ENCODE measurements around the gene ONECUT2.

DNA sequence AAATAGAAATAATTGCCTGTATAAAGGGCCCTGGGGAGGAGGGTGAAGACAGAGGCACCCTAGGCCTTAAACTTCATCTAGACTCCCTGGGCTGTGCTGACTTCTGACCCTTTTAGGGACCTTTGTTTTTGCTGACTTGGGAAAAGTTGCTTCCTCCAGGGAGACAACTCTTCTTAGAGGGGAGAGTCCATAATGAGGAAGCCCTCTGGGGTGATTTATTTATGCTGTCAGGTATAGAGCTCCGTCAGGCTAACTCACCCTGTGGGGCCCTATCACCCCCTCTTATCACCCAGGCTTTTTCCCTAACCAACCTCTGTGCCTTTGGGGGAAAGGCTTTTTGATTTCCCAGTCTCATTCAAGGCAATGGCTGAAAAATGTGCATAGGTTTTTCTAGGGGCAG is 8.1 kb downstream of the ONECUT2 start:
- TF ChIP-seq CTCF (IDR thresholded peaks at IDR 0.05; ENCODE audit: low read length): no peak
- TF ChIP-seq EZH2 (optimal IDR thresholded peaks at IDR 0.05; ENCODE audit: low read depth, low read length): no peak

Data from MM.1S (cell line).